Muscle of back (tissue), 11 donors: ENCODE results near the gene ZNF385B. TPM values are rescaled to one million over a fixed set of nuclear protein-coding genes. Genes with fewer than 3 reads are reported as not detected.
A peak's percentile ranks its signal among the peaks of the same experiment; 100 is the strongest.
"Not testable (repeated sequence)": the region's sequence is repeated elsewhere in the genome, so short reads cannot be mapped to it uniquely, and the experiment has no call there.

Experiments used
- DNase-seq, 3 donors: peaks; one replicate each; pipeline versions ENCODE4 v3.0.0 to v3.0.0-alpha.2; 2013
- polyA plus RNA-seq, 10 donors: library from polyadenylated mRNA; unstranded; fragments of 120-200 nt; gene quantifications; one replicate each; pipeline ENCODE4 v1.2.1, GENCODE V29; 2013; ENCODE audit not compliant: insufficient read length in 10 of 10

The ZNF385B gene
- polyA plus RNA-seq, 10 donors = 6.6 to 28.8 (median 12.3) TPM

DNA sequence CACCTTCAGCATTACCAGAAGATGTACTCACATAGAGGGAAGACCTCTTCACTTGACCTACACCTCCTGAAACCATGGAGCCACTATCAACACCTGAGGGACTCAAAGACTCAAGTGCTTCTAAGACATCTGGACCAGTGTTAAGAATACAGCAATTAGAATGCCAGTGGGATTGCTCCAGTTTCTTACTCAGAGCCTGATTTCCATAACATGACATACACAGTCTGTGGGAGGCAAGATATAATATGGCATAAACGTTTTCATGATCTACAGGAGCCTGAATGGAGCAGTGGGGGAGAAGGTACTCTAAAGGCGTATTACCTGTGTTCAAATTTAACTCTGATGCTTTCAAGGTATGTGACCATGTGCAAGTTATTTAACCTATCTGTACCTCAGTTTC lies 57.2 kb downstream of the ZNF385B start:
- DNase-seq = no peak

DNA sequence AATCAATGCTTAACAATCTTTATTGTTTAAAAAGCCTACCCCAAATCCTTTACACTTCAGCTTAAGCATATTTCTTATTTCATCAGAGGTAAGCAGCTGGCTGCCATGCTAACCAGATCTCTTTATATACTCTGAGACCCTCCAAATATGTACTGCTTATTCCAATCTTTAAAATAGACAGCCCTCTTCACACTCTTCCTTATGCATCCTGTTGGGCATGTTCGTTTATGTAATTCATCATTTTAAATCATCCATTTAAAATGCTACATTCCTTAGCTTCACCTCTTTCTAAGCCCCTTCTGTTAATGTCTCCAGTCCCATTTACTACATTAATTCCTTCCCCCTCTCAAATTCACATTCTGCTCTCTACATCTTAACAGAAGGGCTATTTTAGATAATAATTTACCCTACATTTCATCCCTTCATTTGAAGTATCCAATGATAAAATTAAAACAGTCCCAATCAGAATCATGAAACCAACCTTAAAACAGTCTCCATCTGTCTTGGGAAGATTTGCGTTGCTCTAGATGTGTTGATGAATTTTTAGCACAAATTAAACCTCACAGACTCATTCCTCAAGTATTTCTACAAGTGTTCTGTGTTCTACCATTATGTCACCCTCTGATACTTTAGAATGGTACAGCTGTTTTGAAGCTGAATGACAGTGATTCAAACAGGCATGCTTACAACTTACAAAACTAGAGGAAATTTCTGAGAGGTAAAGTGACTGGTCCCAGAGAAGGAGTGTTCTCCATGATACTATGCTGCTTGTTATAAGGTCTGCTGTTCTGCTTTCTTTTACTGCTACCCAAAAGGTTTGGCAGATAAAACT lies 59.1 kb downstream of the ZNF385B start:
- no peak for DNase-seq

DNA sequence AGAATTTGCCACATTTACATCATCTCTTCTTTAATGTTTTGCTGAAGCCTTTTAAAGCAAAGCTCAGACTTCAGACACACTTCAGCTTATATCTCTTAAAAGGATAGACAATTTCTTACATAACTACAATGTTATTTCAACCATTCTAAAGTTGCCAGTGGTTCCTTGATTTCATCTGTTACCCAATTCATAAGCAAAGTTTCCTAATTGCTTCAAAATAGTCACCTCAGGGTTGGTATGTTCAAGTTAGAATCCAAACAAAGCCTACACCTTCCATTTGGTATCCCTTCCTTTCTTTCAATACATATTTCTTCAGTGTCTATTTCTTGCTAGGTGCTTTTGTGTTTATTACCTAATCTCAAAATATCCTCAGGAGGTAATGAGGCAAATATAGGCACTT lies 60.6 kb downstream of the ZNF385B start:
- no peak for DNase-seq

DNA sequence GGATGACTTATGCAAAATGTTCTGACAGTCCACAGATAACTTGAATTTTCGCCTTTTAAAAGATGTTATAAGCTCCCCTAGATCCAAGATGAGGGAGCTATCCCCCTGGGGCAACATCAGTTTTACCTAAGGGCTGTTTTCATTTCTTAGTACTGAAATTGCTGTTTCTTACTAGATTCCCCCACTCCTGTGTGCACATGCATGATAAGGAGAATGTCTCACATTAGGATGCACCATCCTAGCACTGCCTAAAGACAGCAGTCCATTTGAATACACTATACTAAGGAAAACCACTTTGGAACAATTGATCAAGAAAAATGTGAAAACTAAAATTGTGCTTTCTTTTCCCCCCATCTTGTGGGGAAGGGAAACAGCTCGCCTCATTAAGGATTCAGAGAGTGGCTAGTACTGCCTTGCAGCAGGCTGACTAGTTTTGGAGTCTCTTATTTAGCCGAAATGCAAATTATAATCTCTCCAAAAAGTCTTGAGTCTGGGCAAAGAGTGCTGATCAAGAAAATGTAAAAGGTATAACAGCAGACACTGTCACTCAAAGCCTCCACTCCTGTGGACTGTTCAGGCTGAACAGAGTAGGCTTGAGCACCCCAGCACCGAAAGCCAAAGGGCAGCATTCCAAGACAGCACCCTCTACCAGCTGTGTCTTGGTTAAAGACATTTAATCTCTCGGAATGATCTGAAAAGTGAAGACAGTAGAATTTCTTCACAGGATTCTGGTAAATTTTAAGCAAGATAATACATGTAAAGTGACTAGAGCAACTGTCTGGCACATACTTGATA lies 65.0 kb downstream of the ZNF385B start:
- peak in 1 of 3 donors; percentile 3 for DNase-seq

DNA sequence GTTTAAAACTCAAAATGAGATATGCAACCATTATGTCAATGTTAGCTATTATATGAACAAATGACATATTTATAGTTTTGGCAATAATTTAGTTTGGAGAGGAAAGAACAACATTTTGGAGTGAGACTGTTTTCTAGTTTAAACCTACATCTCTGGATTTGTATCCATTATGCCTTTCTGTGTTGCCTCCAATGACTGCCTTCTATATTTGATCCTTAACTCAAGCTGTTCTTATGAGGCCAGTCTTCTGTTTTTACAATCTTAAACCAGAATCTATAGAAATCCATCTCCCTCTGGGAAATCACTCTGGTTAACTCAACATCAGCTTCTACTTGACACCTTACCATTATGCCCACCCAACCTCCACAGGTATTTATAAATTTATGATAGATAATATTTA lies 67.5 kb downstream of the ZNF385B start:
- DNase-seq = no peak

DNA sequence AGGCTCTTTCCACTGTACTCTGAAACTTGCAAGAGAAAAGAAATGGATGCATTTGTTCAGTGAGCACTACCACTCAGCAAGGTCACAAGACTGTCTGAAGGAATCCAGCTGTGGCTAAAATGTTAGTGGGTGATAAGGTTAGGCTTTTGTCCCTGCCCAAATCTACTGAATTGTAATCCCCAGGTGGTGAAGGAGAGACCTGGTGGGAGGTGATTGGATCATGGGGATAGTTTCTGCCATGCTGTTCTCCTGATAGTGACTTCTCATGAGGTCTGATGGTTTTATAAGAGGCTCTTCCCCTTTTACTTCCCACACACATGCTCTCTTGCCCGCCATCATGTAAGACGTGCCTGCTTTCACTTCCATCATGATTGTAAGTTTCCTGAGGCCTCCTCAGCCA lies 68.2 kb downstream of the ZNF385B start:
- DNase-seq = no peak

DNA sequence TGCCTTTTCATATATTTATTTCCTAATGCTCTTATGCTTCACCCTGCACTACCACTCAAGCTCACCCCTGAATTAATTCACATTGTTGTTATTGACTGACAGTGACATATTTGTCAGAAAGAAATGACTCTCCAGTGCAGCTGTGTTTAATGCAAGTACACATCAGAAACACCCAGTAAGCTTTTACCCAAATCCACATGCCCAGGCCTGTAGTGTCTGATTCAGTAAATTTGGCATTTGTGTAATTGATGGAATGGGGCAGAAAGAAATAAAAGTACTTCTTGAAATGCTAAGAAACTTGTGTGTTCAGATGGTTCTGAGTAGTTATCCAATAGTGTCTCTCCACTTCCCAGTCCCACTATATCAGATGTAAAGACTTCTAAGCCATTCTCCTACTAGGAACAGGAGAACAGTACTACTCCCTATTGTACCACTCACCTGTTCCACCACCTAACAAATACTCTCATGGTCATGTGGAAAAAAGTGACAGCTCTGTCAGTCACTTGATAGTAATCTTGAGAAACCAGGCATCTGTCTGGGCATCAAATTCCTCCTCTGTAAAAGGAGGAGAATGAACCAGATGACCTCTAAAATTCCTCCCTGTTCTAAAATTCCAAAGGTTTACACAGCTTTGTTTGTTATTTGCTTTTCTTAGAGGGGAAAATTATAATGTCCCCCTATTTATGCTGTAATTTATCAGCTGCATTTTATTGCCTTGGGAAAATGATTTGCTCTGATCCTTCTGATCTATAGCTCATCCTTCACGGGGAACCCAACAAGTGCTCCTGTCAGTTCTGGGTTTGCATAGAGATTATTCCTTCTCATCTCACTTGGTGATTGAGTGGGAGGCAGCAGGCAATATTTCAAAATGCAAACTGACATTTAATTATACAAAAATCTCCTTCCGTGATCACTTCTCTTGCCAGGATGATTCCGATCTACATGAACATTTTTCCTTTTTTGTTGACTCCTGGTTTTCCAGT lies 70.9 kb downstream of the ZNF385B start:
- no peak for DNase-seq

DNA sequence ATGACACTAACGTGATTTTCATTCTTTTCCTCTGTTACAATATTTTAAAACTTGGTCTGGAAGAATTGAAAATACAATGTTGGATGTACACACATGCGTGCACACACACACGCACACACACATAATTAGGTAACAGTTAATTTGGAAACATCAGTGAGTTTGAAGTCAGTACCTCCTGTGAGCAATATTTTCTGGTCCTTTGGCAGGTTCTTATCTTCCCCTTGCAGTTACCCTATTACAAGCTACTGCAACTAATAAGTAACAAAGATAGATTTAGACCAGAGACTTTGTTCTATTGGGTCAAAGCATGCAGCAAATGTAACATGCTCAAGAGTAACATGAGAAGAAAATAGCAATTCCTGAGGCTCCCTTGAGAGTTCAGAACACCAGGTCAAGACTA lies 73.3 kb downstream of the ZNF385B start:
- DNase-seq = no peak

DNA sequence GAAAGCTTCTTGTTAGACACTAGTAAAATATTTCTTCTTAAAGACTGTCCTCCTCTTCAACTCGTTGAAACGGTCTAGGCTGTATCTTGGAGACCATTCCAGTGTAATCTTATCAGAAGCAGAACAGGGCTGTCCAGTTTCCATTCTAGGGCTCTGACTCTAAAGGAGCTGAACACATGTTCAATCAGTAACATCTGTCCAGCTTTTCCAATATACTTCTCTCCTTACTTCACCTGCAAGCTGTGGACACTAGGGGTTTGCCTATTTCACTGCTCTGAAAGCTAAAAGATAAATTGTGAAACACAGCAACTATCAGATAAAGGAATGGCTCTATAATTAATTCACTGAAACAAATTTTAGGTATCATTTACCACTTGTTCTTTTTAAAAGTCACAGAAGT lies 73.8 kb downstream of the ZNF385B start:
- no peak for DNase-seq

DNA sequence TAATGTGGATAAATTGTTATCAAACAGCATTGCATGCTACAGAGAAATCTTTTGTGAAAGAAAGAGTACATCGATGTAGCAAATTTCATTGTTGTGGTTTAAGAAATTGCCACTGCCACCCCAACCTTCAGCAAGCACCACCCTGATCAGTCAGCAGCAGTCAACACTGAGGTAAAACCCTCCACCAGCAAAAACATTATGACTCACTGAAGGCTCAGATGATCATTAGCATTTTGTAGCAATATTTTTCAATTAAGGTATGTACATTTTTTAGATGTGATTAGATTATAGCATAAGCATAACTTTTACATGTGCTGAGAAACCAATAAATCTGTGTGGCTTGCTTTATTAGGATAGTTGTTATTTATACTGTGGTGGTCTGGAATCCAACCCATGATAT lies 75.5 kb downstream of the ZNF385B start:
- DNase-seq = no peak

DNA sequence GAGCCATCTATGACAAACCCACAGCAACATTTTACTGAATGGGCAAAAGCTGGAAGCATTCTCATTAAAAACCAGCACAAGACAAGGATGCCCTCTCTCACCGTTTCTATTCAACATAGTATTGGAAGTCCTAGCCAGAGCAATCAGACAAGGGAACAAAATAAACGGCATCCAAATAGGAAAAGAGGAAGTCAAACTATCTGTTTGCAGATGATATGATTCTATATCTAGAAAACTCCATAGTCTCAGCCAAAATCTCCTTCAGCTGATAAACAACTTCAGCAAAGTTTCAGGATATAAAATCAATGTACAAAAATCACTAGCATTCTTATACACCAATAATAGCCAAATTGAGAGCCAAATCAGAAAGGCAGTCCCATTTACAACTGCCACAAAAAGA lies 79.1 kb downstream of the ZNF385B start:
- not testable (repeated sequence) for DNase-seq

DNA sequence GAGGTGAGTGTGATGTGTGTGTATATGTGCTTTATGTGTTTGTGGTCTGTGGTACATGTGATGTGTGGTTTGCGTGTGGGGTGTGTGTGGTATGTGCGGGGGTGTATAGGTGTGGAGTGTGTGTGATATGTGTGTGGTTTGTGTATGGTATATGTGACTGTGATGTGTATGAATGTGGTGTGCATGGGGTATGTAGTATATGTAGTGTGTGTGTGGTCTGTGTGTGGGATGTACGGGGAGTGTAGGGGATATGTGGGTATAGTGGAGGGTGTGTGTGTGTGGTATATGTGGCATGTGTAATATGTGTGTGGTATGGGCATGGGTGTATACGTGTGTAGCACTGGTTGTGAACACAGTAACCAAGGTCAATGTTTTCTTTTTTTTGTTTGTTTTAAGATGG lies 87.4 kb downstream of the ZNF385B start:
- no peak for DNase-seq

DNA sequence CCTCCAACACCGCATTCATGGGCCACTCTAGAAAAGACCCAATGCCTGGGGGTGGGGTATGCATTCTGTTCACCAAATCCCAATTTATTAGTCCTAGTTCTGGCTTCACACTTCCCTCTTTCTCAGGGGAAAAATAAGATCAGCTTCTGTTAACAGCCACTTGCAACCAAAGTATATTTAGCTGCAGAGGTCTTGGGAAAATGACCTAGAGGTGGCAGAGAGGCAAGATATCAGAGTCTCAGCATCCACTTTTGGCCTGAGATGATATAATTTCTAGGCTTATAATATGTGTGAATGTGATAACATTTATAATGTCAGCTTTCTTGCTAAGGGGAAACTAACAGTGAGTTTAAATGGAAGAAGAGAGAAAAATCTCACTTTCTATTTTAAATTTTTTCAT lies 89.1 kb downstream of the ZNF385B start:
- no peak for DNase-seq

DNA sequence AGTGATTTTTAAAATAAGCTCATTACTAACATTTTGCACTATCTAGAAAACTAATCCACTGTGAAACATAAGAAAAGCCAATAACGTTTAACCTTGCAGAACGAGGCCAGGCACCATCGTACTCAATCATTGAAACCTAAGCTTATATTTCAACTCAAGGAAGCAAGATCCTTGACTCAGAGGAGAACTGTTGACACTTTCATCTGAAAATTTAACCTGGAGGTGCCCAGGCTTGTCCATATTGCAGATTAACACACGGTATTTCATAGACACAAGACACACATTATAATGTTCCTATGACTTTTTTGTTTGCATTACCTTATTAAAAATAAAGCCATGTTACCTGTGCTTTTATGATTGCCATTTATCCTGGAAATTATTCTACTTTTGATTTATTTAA lies 89.6 kb downstream of the ZNF385B start:
- no peak for DNase-seq

DNA sequence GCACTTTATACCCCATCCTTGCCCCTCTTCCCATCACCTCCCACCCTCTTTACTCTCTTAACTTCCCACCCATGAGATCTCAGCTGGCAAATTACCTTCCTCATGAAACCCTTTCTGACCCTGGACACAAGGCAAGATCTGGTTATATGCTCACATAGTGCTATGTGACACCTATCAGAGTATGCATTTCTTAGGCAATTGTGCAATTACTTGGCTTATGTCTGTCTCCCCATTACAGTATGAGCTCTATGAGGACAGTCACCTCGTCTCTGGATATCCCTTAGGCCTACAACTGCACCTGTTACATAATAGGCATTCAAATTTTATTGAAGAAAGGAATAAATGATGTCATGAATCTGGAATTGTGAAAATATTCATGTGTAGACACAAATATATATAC lies 91.4 kb downstream of the ZNF385B start:
- DNase-seq = no peak

DNA sequence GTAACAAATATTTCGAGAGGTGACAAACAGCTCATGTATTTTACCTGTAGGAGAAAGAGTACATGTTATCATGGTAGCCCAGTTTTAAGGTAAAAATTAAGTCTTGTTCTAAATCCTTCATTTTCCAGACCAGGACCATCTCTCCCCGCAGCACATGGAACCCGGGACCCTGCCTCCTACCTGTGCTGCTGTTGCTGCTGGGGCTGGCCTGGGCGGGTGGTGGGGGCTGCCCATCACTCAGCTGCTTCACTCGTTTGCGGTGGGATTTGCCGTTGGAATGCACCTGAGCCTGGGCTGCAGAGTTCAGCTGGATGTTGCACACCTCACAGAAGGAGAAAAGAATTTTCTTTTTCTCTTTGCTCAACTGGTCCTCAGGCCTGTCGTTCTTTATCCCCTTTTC lies 92.1 kb downstream of the ZNF385B start:
- DNase-seq = no peak

DNA sequence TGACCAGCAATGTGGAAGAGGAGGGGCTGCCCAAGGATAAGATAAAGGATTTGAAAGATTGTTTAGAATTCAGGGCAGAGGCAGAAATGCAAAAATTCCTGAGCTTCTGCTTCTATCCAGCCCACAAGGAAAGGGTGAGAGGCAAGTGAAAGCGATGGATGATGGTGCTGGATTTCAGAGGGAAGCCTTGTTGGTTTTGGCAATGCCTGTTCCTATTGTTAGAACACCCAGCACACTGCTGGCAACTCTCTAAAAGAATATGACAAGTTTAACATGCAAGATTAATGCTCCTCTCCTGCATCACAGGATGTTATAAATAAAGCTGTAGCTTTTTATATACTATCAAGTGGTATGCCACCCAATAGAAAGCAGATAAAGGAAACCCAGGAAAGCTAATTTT lies 92.6 kb downstream of the ZNF385B start:
- peak in 1 of 3 donors; percentile 13 for DNase-seq

DNA sequence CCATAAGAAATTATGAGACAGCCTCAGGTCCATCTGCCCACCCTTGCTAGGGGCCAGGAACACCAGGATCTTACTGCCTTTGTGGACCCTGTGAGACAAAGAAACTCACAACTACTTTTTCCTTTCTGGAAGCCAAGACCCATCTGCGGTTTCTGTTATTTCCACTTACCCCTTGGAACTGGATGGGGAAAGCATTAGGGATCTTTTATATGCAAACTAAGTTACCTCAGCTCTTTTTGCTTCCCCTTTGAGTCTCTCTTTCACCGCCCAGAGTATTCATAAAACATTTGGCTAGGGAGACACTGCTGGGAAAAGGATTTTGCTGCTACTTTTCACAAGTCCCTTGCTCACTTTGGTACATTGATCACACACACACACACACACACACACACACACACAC lies 95.7 kb downstream of the ZNF385B start:
- no peak for DNase-seq

DNA sequence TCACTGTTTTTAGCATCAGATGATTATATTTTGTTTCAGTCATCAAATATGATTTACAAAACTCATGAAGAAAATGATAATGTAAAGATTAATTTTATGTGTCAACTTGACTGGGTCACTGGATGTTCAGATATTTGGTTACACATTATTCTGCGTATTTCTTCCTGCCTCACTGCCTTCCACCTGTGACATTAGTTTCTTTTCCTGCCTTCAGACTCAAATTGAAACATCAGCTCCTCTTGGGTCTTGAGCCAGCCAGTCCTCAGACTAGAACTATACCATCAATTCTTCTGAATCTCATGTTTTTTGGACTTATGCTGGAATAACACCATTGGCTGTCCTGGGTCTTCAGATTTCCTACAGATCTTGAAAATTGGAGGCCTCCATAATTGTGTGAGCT lies 96.7 kb downstream of the ZNF385B start:
- DNase-seq = no peak

DNA sequence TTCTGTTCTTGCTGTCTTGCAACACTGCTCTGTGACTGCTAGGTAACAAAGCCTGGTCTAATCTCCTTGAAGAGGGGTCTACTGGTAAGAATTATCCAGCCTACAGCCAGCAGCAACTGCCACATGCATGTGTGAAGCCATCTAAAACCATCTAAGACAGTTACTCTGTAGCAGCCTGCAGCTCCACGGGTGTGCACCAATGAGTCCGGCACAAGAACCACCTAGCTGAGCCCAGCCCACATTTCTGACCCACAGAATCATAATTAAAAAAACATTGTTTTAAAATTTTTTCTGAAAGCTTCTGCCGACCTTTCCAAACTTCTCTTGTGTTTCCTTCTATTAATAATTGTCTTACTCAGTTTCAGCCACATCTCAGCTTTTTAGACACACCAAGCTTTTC lies 102.8 kb downstream of the ZNF385B start:
- DNase-seq = no peak

DNA sequence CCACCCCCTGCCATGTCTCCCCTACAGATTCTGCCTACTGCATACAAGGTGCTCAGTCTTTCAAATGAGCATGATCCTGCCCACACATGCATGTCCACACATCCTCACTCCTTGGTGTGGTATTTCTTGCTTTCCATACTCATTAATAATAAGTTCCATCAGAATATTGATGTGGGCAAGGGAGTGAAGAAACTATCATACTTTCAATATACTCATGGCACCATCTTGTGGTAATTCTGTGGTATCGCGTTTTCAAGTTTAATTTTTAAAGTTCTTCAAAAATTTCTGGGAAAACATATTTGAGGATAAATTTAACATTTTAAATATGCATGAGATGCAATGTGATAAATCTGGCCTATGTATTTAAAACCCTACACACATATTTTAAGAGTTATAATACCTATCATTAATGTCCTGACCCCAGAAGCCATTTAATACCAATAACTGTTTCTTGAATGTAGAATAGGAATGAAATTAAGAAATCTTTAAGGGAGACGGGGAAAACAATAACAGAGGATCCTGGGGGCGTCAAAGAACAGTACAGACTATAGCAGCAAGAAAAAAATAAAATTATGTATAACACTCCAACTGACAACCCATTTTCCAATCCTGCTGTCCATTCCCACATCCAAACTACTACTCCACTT lies 110.1 kb downstream of the ZNF385B start:
- DNase-seq = peak in 2 of 3 donors; percentile 16 to 30

DNA sequence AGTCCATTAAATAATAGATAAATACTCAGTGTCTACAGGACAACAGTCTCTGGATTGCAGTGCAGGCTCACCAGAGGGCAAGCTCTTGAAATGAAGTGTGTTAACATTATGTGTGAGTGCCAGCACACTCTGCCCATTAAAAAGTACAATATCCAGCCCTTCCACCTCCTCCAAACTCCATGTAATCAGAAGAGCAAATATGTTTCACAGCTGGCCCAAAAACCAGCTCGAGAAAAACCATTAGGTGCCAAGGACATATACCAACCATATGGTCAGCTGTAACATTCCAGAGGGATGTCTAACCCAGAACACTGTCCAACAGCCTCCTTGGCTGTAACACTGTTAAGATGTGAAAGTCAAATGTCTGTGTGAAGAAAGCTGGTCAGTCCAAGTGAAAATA lies 112.2 kb downstream of the ZNF385B start:
- peak in 1 of 3 donors; percentile 22 for DNase-seq
